ENCODE measurements around the gene CRELD2.

The CRELD2 gene

DNA sequence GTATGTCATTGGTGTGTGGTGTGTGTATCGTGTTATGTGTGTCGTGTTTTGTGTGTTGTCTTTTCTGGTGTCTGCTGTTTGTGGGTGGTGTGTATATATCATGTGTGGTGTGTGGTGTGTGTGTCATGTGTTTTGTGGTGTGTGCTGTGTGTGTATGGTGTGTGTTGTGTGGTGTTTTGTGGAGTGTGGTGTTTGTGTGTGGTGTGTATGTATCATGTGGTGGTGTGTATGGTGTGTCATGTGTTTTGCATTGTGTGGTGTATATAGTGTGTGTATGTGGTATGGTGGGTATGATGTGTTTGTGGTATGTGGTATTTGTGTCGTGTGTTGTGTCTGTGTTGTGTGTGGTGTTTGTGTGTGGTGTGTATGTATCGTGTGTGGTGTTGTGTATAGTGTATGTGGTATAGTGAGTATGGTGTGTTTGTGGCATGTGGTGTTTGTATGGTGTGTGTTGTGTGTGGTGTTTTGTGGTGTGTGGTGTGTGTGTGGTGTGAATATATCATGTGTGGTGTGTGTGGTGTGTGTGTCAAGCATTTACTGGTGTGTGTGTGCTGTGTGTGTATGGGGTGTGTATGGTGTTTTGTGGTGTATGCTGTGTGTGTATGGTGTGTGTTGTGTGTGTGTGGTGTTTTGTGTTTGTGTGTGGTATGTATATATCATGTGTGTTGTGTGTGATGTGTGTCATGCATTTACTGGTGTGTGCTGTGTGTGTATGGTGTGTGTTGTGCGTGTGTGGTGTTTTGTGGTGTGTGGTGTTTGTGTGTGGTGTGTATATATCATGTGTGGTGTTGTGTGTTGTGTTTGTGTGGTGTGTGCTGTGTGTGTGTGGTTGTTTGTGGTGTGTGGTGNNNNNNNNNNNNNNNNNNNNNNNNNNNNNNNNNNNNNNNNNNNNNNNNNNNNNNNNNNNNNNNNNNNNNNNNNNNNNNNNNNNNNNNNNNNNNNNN lies 54.9 kb downstream of the CRELD2 start:
- H3K27ac ChIP-seq, result no peak overlapping the region
- DNase-seq (ENCODE audit: low read depth, low spot score), result no peak

DNA sequence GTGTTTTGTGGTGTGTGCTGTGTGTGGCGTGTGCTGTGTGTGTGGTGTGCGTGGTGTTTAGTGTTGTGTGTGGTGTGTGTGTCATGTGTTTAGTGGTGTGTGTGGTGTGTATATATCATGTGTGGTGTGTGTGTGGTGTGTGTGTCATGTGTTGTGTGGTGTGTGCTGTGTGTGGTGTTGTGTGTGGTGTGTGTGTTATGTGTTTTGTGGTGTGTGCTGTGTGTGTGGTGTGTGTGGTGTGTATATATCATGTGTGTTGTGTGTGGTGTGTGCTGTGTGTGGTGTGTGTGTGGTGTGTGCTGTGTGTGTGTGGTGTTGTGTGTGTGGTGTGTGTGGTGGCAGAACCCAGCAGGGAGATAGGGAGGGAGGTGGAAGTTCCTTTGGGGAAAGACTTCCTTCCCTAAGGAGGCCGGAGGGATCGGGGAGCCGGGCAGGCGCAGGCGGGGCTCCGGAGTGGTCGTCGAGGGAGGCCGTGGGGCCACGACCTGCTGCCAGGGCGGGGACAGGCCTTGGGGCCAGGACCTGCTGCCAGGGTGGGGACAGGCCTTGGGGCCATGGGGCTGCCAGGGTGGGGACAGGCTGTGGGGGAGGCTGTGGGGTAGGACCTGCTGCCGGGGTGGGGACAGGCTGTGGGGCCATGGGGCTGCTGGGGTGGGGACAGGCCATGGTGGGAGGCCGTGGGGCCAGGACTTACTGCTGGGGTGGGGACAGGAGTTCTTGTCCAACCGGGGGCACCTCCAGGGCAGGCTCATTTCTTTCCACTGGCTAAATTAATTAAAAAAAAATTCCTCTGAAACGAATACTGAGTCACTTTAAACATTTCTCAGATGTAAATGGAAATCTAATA lies 57.3 kb downstream of the CRELD2 start:
- no peak for DNase-seq (ENCODE audit: low read depth, low spot score)
- H3K27ac ChIP-seq, result no peak overlapping the region

DNA sequence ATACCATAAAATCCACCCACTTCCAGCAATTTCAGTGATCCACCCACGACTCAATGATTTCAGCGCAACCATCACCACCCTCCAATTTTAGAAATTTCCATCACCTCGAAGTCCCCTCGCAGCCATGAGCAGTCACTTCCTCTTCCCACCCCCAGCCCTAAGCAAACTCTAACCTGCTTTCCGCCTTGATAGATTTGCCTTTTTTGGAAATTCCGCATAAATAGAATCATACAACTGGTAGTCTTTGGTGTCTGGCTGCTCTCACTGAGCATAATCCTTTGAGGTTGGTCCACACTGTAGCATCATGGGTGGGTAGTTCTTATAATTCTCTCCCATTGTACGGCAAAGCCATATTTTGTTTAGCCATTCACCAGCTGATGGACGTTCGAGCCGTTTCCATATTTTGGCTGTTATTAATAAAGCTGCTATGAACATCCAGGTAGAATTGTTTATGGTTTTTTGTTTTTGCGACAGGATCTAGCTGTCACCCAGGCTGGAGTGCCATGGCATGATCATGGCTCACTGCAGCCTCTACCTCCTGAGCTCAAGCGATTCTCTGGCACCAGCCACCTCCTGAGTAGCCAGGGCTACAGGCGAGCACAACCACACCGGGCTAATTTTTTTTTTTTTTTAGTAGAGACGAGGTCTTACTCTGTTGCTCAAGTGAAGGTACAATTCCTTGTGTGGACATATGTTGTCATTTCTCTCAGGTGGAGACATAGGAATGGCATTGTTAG lies 58.2 kb downstream of the CRELD2 start:
- no peak for DNase-seq (ENCODE audit: low read depth, low spot score)
- H3K27ac ChIP-seq, result no peak overlapping the region

Measured in epithelial cell of prostate (primary cell).